Mesenchymal stem cell (in vitro differentiated cells and primary cell): ENCODE data around the gene C21orf58.

Experiments used
- DNase-seq: peaks from one replicate; pipeline ENCODE4 v3.0.0-alpha.2; 2013
- H2AFZ ChIP-seq: one replicate; pipeline ENCODE4 v1.6.1; 2013; ENCODE audit warnings: low read depth, mild to moderate bottlenecking, control low read depth, inconsistent platforms, low read length, moderate library complexity
- H2AK5ac ChIP-seq: 2 replicates; pipeline ENCODE4 v1.6.1; 2013; ENCODE audit warnings: low read length, moderate library complexity, mild to moderate bottlenecking, inconsistent platforms; ENCODE audit not compliant: severe bottlenecking
- H2BK120ac ChIP-seq: one replicate; pipeline ENCODE4 v1.6.1; 2013; ENCODE audit warnings: low read depth, mild to moderate bottlenecking, inconsistent platforms, low read length, moderate library complexity
- H2BK12ac ChIP-seq, 2 experiments: one replicate each; pipeline ENCODE4 v1.6.1; 2013; ENCODE audit warnings: inconsistent platforms in 2 of 2, low read length in 2 of 2, mild to moderate bottlenecking in 2 of 2, moderate library complexity in 2 of 2, control low read depth in 1 of 2
- H2BK15ac ChIP-seq: one replicate; pipeline ENCODE4 v1.6.1; 2013; ENCODE audit warnings: mild to moderate bottlenecking, low read depth, inconsistent platforms; ENCODE audit not compliant: poor library complexity, severe bottlenecking
- H2BK5ac ChIP-seq: 2 replicates; pipeline ENCODE4 v1.6.1; 2013; ENCODE audit warnings: low read depth, mild to moderate bottlenecking, low read length, control low read depth, inconsistent platforms; ENCODE audit not compliant: poor library complexity, severe bottlenecking
- H3K14ac ChIP-seq, 2 experiments: one replicate each; pipeline ENCODE4 v1.6.1; 2013; ENCODE audit warnings: inconsistent platforms in 2 of 2, low read length in 2 of 2, control low read depth in 1 of 2, mild to moderate bottlenecking in 1 of 2, moderate library complexity in 1 of 2
- H3K18ac ChIP-seq, 2 experiments: one replicate each; pipeline ENCODE4 v1.6.1; 2013; ENCODE audit warnings: inconsistent platforms in 2 of 2, low read length in 2 of 2, control low read depth in 1 of 2, low read depth in 1 of 2, mild to moderate bottlenecking in 1 of 2
- H3K23ac ChIP-seq, 2 experiments: one replicate each; pipeline ENCODE4 v1.6.1; 2013; ENCODE audit warnings: inconsistent platforms in 2 of 2, low read length in 2 of 2, mild to moderate bottlenecking in 2 of 2, moderate library complexity in 2 of 2, control low read depth in 1 of 2
- H3K27ac ChIP-seq: 2 replicates; pipeline ENCODE4 v1.5.1; 2013; ENCODE audit warnings: mild to moderate bottlenecking, moderate library complexity, low read length, control low read depth, inconsistent platforms; ENCODE audit not compliant: poor library complexity, severe bottlenecking
- H3K27me3 ChIP-seq, 2 experiments: 2 replicates each; pipeline versions ENCODE4 v1.6.1 to v1.7.0; 2013; ENCODE audit warnings: low read length in 2 of 2, mild to moderate bottlenecking in 2 of 2, moderate library complexity in 2 of 2, control low read depth in 1 of 2, inconsistent platforms in 1 of 2; ENCODE audit not compliant: control insufficient read depth in 1 of 2, insufficient read depth in 1 of 2
- H3K36me3 ChIP-seq, 2 experiments: 2 replicates each; pipeline versions ENCODE4 v1.6.1 to v1.7.0; 2013; ENCODE audit warnings: low read length in 2 of 2, control low read depth in 1 of 2, inconsistent platforms in 1 of 2, low read depth in 1 of 2, mild to moderate bottlenecking in 1 of 2; ENCODE audit not compliant: insufficient read depth in 2 of 2, control insufficient read depth in 1 of 2
- H3K4ac ChIP-seq, 2 experiments: one replicate each; pipeline ENCODE4 v1.6.1; 2013; ENCODE audit warnings: inconsistent platforms in 2 of 2, low read length in 2 of 2, mild to moderate bottlenecking in 2 of 2, moderate library complexity in 2 of 2, control low read depth in 1 of 2, low read depth in 1 of 2
- H3K4me1 ChIP-seq: 2 replicates; pipeline ENCODE4 v1.6.1; 2013; ENCODE audit warnings: low read depth, low read length, control low read depth; ENCODE audit not compliant: control insufficient read depth, insufficient read depth
- H3K4me2 ChIP-seq: 2 replicates; pipeline ENCODE4 v1.6.1; 2013; ENCODE audit warnings: low read length, mild to moderate bottlenecking, inconsistent platforms; ENCODE audit not compliant: poor library complexity, severe bottlenecking
- H3K4me3 ChIP-seq, 2 experiments: 2 replicates each; pipeline versions ENCODE4 v1.5.1 to v1.7.0; 2013; ENCODE audit warnings: low read length in 2 of 2, mild to moderate bottlenecking in 2 of 2, control low read depth in 1 of 2, low read depth in 1 of 2; ENCODE audit not compliant: insufficient read depth in 1 of 2
- H3K79me1 ChIP-seq: replicated peaks from 2 replicates; pipeline ENCODE4 v1.6.1; 2013; ENCODE audit warnings: mild to moderate bottlenecking, control low read depth, low read length, inconsistent platforms; ENCODE audit not compliant: poor library complexity, severe bottlenecking
- H3K9ac ChIP-seq: 2 replicates; pipeline ENCODE4 v1.7.0; 2013; ENCODE audit warnings: mild to moderate bottlenecking, low read length, moderate library complexity
- H3K9me3 ChIP-seq: 2 replicates; pipeline ENCODE4 v1.7.0; 2013; ENCODE audit warnings: mild to moderate bottlenecking, low read length; ENCODE audit not compliant: control insufficient read depth
- H4K8ac ChIP-seq: one replicate; pipeline ENCODE4 v1.6.1; 2013; ENCODE audit warnings: inconsistent platforms, mild to moderate bottlenecking, low read length, moderate library complexity
- H4K91ac ChIP-seq: one replicate; pipeline ENCODE4 v1.6.1; 2013; ENCODE audit warnings: mild to moderate bottlenecking, low read length, inconsistent platforms
- WGBS: methylation state at CpG from one replicate; pipeline ENCODE4 v1.1.7; 2013; ENCODE audit warnings: mixed read lengths; 5-methylcytosine and 5-hydroxymethylcytosine counted together

Gene C21orf58

GRCh38 chr21:46264690-46265144, 59.0 kb downstream of the C21orf58 start:
- no peak overlapping the region for H3K27ac ChIP-seq
- H3K36me3 ChIP-seq = peaks cover 72 to 86% of the 10 kb centered on the region in 2 experiments
- no peak overlapping the region for H2BK5ac ChIP-seq
- no peak overlapping the region for H3K4me3 ChIP-seq
- H3K4me1 ChIP-seq = peaks cover 10% of the 10 kb centered on the region
- no peaks in the 10 kb centered on the region for H3K9me3 ChIP-seq
- no peak overlapping the region for H2BK12ac ChIP-seq
- no peak overlapping the region for H2AK5ac ChIP-seq
- H4K8ac ChIP-seq = no peak overlapping the region
- H2BK15ac ChIP-seq = no peak overlapping the region
- WGBS = 95% methylated on average over 13 of the region's 13 CpGs
- no peak overlapping the region for H3K4ac ChIP-seq
- no peak overlapping the region for H2AFZ ChIP-seq
- H3K23ac ChIP-seq = no peak overlapping the region
- H3K18ac ChIP-seq = no peak overlapping the region
- H3K27me3 ChIP-seq = no peaks in the 10 kb centered on the region
- H3K4me2 ChIP-seq = no peak overlapping the region
- peaks cover 25% of the 10 kb centered on the region for H3K79me1 ChIP-seq
- no peak overlapping the region for H3K9ac ChIP-seq
- DNase-seq = no peak
- H3K14ac ChIP-seq = no peak overlapping the region
- no peak overlapping the region for H2BK120ac ChIP-seq
- H4K91ac ChIP-seq = no peak overlapping the region

- Histone ChIP-seq H4K8ac (no peak overlapping the region), H3K23ac (no peak overlapping the region), H2AK5ac (no peak overlapping the region), H3K36me3 (peaks cover 73 to 83% of the 10 kb centered on the region in 2 experiments), H3K27ac (no peak overlapping the region), H3K9ac (no peak overlapping the region), H3K14ac (no peak overlapping the region), H3K4me1 (peaks cover 6% of the 10 kb centered on the region), H3K79me1 (peaks cover 25% of the 10 kb centered on the region), H2BK15ac (no peak overlapping the region), H2BK12ac (no peak overlapping the region), H3K18ac (no peak overlapping the region), H2AFZ (no peak overlapping the region), H3K4me3 (no peak overlapping the region), H3K27me3 (no peaks in the 10 kb centered on the region), H3K4me2 (no peak overlapping the region), H3K9me3 (no peaks in the 10 kb centered on the region), H2BK5ac (no peak overlapping the region), H4K91ac (no peak overlapping the region), H2BK120ac (no peak overlapping the region), H3K4ac (no peak overlapping the region)
- DNase-seq = no peak
- WGBS = 97% methylated on average over 22 of the region's 22 CpGs
These were observed 59.5 kb downstream of the C21orf58 start for GRCh38 chr21:46264046-46264689.

GRCh38 chr21:46256501-46256994, 67.1 kb downstream of the C21orf58 start:
- no peaks in the 10 kb centered on the region for H3K4me1 ChIP-seq
- no peak overlapping the region for H2BK12ac ChIP-seq
- H2BK15ac ChIP-seq = no peak overlapping the region
- no peak overlapping the region for H3K4ac ChIP-seq
- no peak overlapping the region for H4K91ac ChIP-seq
- peaks cover 28% of the 10 kb centered on the region for H3K79me1 ChIP-seq
- no peak overlapping the region for H3K4me3 ChIP-seq
- no peak overlapping the region for H3K14ac ChIP-seq
- H3K9ac ChIP-seq = no peak overlapping the region
- WGBS = 97% methylated on average over 18 of the region's 18 CpGs
- H3K23ac ChIP-seq = no peak overlapping the region
- no peak overlapping the region for H2AK5ac ChIP-seq
- DNase-seq = no peak
- no peak overlapping the region for H4K8ac ChIP-seq
- no peaks in the 10 kb centered on the region for H3K27me3 ChIP-seq
- H3K4me2 ChIP-seq = no peak overlapping the region
- H3K9me3 ChIP-seq = no peaks in the 10 kb centered on the region
- peaks cover 79 to 91% of the 10 kb centered on the region in 2 experiments for H3K36me3 ChIP-seq
- H2BK5ac ChIP-seq = no peak overlapping the region
- no peak overlapping the region for H3K18ac ChIP-seq
- no peak overlapping the region for H2BK120ac ChIP-seq
- H2AFZ ChIP-seq = no peak overlapping the region
- no peak overlapping the region for H3K27ac ChIP-seq

GRCh38 chr21:46255758-46256337, 67.8 kb downstream of the C21orf58 start:
- H3K27me3 ChIP-seq = no peaks in the 10 kb centered on the region
- WGBS = 95% methylated on average over 6 of the region's 6 CpGs
- H2BK12ac ChIP-seq = no peak overlapping the region
- no peak overlapping the region for H3K23ac ChIP-seq
- H3K79me1 ChIP-seq = peaks cover 25% of the 10 kb centered on the region
- H3K4me3 ChIP-seq = no peak overlapping the region
- no peak overlapping the region for H4K8ac ChIP-seq
- no peaks in the 10 kb centered on the region for H3K4me1 ChIP-seq
- no peak overlapping the region for H3K14ac ChIP-seq
- H2BK15ac ChIP-seq = no peak overlapping the region
- H3K4ac ChIP-seq = no peak overlapping the region
- no peak overlapping the region for H4K91ac ChIP-seq
- no peak overlapping the region for H2AFZ ChIP-seq
- H3K9ac ChIP-seq = no peak overlapping the region
- no peak for DNase-seq
- no peak overlapping the region for H3K18ac ChIP-seq
- H2AK5ac ChIP-seq = no peak overlapping the region
- H3K27ac ChIP-seq = no peak overlapping the region
- no peak overlapping the region for H3K4me2 ChIP-seq
- no peaks in the 10 kb centered on the region for H3K9me3 ChIP-seq
- H2BK120ac ChIP-seq = no peak overlapping the region
- H2BK5ac ChIP-seq = no peak overlapping the region
- peaks cover 72 to 91% of the 10 kb centered on the region in 2 experiments for H3K36me3 ChIP-seq
